ENCODE measurements around the gene TEX38. TPM values are rescaled to one million over a fixed set of nuclear protein-coding genes. Genes with fewer than 3 reads are reported as not detected.

The TEX38 gene
- total and polyA plus RNA-seq, 2 of the 13 experiments (the other 11 are each of a cell fraction or from before 2014, with no cell fraction given) = 0.18 TPM; not detected in 1

DNA sequence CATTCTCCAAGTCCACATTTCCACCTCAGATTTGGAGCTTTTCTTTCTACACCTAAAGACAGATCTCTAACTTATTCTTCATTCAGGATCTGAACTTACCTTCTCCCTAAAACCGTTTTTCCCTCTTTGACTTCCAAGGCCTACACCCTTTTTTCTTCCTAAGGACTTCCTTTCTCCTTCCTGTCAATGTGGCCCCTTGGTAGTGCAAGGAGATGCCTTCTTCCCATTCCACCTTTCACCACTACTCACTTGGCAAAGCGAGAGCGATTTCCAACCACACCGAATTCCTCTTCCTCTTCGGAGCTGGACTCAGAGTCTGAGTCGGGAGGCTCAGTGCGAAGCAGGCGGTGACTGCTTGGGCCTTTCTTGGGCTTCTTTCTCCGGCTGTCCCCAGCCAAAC lies 46.0 kb downstream of the TEX38 start (continued):
- TF ChIP-seq, protein P1, sequence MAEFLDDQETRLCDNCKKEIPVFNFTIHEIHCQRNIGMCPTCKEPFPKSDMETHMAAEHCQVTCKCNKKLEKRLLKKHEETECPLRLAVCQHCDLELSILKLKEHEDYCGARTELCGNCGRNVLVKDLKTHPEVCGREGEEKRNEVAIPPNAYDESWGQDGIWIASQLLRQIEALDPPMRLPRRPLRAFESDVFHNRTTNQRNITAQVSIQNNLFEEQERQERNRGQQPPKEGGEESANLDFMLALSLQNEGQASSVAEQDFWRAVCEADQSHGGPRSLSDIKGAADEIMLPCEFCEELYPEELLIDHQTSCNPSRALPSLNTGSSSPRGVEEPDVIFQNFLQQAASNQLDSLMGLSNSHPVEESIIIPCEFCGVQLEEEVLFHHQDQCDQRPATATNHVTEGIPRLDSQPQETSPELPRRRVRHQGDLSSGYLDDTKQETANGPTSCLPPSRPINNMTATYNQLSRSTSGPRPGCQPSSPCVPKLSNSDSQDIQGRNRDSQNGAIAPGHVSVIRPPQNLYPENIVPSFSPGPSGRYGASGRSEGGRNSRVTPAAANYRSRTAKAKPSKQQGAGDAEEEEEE (CRISPR knock-in tag; IDR thresholded peaks at IDR 0.05; ENCODE audit: borderline replicate concordance) = no peak
- TF ChIP-seq, protein P2, sequence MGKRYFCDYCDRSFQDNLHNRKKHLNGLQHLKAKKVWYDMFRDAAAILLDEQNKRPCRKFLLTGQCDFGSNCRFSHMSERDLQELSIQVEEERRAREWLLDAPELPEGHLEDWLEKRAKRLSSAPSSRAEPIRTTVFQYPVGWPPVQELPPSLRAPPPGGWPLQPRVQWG (CRISPR knock-in tag; IDR thresholded peaks at IDR 0.05; ENCODE audit: borderline replicate concordance, low read depth) = no peak
- TF ChIP-seq, protein P3, sequence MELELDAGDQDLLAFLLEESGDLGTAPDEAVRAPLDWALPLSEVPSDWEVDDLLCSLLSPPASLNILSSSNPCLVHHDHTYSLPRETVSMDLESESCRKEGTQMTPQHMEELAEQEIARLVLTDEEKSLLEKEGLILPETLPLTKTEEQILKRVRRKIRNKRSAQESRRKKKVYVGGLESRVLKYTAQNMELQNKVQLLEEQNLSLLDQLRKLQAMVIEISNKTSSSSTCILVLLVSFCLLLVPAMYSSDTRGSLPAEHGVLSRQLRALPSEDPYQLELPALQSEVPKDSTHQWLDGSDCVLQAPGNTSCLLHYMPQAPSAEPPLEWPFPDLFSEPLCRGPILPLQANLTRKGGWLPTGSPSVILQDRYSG (CRISPR knock-in tag; IDR thresholded peaks at IDR 0.05) = no peak
- TF ChIP-seq PHF5A (CRISPR knock-in tag; IDR thresholded peaks at IDR 0.05; ENCODE audit: low read depth, unreplicated experiment) (no peak), SMC3 (IDR thresholded peaks at IDR 0.05; ENCODE audit: low read length) (no peak), ZNF773 (CRISPR knock-in tag; IDR thresholded peaks at IDR 0.05; ENCODE audit: borderline replicate concordance) (no peak), CC2D1A (CRISPR knock-in tag; IDR thresholded peaks at IDR 0.05) (no peak)

DNA sequence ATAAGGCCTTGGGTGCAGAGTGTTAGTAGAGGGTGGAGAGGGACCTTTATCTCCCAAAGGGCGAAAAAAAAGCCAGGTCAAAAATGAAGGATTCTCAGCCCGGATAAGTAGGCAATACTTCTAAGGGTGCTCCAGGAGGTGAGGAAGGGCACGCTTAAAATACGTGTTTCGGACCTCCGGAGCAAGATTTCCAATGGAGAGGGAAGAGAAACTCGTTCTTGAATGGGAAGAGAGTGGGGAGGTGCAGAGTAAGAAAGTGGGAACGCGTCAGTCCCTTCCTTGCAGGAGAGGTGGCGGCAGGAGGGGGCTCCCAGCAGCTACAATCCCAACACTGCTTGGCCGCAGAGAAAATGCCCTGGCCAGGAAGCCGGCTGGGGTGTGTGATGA lies 46.7 kb downstream of the TEX38 start:
- Histone ChIP-seq H3K27ac (ENCODE audit: extremely low read length, insufficient read depth, low read length) (peak overlapping the region; percentile 60), H2AFZ (ENCODE audit: low read length) (no peak overlapping the region), H4K20me1 (ENCODE audit: insufficient read depth, low read length) (no peaks in the 10 kb centered on the region; the same call in 1 of the 2 replicates), H3K4me1 (ENCODE audit: insufficient read depth, low read length) (peaks cover 27% of the 10 kb centered on the region), H3K27me3 (ENCODE audit: control insufficient read depth in 1 of 2, insufficient read depth in 2 of 2, low read length in 2 of 2) (no peaks in the 10 kb centered on the region; a peak in 1 of 5 replicates), H3K4me3 (replicated peaks in 1 of 3; ENCODE audit: insufficient read depth in 1 of 3, low read depth in 2 of 3, low read length in 3 of 3) (peak overlapping the region; percentile 84 to 97 (median 96)), H3K9ac (ENCODE audit: insufficient read depth, low read depth, low read length) (peak overlapping the region; percentile 96), H3K36me3 (replicated peaks in 1 of 2; ENCODE audit: control insufficient read depth in 1 of 2, insufficient read depth in 2 of 2, low read length in 2 of 2) (peaks cover 6 to 19% of the 10 kb centered on the region in 2 experiments; a peak in 4 of 5 replicates), H3K79me2 (ENCODE audit: insufficient read depth, low read length) (peaks cover 21% of the 10 kb centered on the region), H3K9me3 (ENCODE audit: low read length) (no peaks in the 10 kb centered on the region), H3K4me2 (ENCODE audit: low read depth, low read length) (peak overlapping the region; percentile 96)
- DNase-seq (ENCODE audit: low spot score) (no peak), ATAC-seq (peak; percentile 26), FAIRE-seq (no peak)
- BruUV-seq (replicated peaks) = no TSS peak
- in situ Hi-C loops (cut with HindIII; ENCODE audit: extremely low pct_ligation_motif_present, low pct_unique_long_range_greater_than_20kb) = no loop called here
- ChIA-PET CTCF (ENCODE audit: low intra/inter-chr PET ratio, low total read pairs) (no interaction called here), POLR2A (interaction anchor here (1.5 kb wide), 1 partner anchor 10 kb away, joined by 6 read pairs; no protein-coding TSS in a partner anchor)
- TF ChIP-seq ZNF790 (CRISPR knock-in tag; IDR thresholded peaks at IDR 0.05; ENCODE audit: borderline replicate concordance) (0 out of 2 replicates have a peak, but pooled peaks have one; percentile 23), ZNF558 (CRISPR knock-in tag; IDR thresholded peaks at IDR 0.05; ENCODE audit: borderline replicate concordance) (no peak), KLF6 (CRISPR knock-in tag; IDR thresholded peaks at IDR 0.05) (0 out of 2 replicates have a peak, but pooled peaks have one; percentile 2)
- TF ChIP-seq, protein P4, sequence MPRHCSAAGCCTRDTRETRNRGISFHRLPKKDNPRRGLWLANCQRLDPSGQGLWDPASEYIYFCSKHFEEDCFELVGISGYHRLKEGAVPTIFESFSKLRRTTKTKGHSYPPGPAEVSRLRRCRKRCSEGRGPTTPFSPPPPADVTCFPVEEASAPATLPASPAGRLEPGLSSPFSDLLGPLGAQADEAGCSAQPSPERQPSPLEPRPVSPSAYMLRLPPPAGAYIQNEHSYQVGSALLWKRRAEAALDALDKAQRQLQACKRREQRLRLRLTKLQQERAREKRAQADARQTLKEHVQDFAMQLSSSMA (CRISPR knock-in tag; IDR thresholded peaks at IDR 0.05) = 0 out of 2 replicates have a peak, but pooled peaks have one; percentile 24
- TF ChIP-seq, protein P5, sequence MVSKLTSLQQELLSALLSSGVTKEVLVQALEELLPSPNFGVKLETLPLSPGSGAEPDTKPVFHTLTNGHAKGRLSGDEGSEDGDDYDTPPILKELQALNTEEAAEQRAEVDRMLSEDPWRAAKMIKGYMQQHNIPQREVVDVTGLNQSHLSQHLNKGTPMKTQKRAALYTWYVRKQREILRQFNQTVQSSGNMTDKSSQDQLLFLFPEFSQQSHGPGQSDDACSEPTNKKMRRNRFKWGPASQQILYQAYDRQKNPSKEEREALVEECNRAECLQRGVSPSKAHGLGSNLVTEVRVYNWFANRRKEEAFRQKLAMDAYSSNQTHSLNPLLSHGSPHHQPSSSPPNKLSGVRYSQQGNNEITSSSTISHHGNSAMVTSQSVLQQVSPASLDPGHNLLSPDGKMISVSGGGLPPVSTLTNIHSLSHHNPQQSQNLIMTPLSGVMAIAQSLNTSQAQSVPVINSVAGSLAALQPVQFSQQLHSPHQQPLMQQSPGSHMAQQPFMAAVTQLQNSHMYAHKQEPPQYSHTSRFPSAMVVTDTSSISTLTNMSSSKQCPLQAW (CRISPR knock-in tag; IDR thresholded peaks at IDR 0.05) = 0 out of 2 replicates have a peak, but pooled peaks have one; percentile 52
- intact Hi-C loops (cut with micrococcal nuclease; ENCODE audit: unreplicated experiment) = no loop called here
- WGBS (ENCODE audit: low lambda C conversion rate) = 1% methylated on average over 10 of the region's 12 CpGs
